ENCODE results near the gene ARG1. TPM values are rescaled to one million over a fixed set of nuclear protein-coding genes. Genes with fewer than 3 reads are reported as not detected.

ARG1 gene
- total RNA-seq, 1 experiment from 2014 or later = not detected

- no TSS peak for BruUV-seq (replicated peaks)
- Histone ChIP-seq H3K79me2 (ENCODE audit: low read depth) (no peaks in the 10 kb centered on the region), H3K4me1 (replicated peaks; ENCODE audit: insufficient read depth) (no peaks in the 10 kb centered on the region), H3K9me2 (ENCODE audit: insufficient read depth) (no peaks in the 10 kb centered on the region), H3K27me3 (ENCODE audit: insufficient read depth, low read depth) (no peaks in the 10 kb centered on the region), H3K27ac (no peak overlapping the region), H2AFZ (no peak overlapping the region), H3K9me3 (ENCODE audit: insufficient read depth, low read depth) (no peaks in the 10 kb centered on the region), H3K4me2 (no peak overlapping the region), H4K20me1 (ENCODE audit: insufficient read depth) (no peaks in the 10 kb centered on the region), H3K36me3 (ENCODE audit: low read depth) (peaks cover 26% of the 10 kb centered on the region), H3K4me3 (no peak overlapping the region), H3F3A (ENCODE audit: insufficient read depth, low read depth) (no peaks in the 10 kb centered on the region)
- POLR2A ChIA-PET (ENCODE audit: unreplicated experiment) = no interaction called here
- intact Hi-C loops (cut with micrococcal nuclease; ENCODE audit: unreplicated experiment) = no loop called here
- TF ChIP-seq CTCF (conservative IDR thresholded peaks at IDR 0.05) (no peak), EZH2 (IDR thresholded peaks at IDR 0.05; ENCODE audit: low read depth) (no peak)
- CTCF ChIA-PET = no interaction called here
- no peak for DNase-seq
Observed at GRCh38 chr6:131581523-131581922, 8.5 kb downstream of the ARG1 start.

GRCh38 chr6:131586543-131586942, 13.5 kb downstream of the ARG1 start:
- H3K79me2 ChIP-seq (ENCODE audit: low read depth) = no peaks in the 10 kb centered on the region
- H3K4me2 ChIP-seq = no peak overlapping the region
- H3K4me3 ChIP-seq = no peak overlapping the region
- intact Hi-C loops (cut with micrococcal nuclease; ENCODE audit: unreplicated experiment) = no loop called here
- no peak for DNase-seq
- H3K9me3 ChIP-seq (ENCODE audit: insufficient read depth, low read depth) = no peaks in the 10 kb centered on the region
- no peak overlapping the region for H3K27ac ChIP-seq
- no peaks in the 10 kb centered on the region for H3K4me1 ChIP-seq (replicated peaks; ENCODE audit: insufficient read depth)
- peaks cover 63% of the 10 kb centered on the region for H3K36me3 ChIP-seq (ENCODE audit: low read depth)
- no peaks in the 10 kb centered on the region for H3F3A ChIP-seq (ENCODE audit: insufficient read depth, low read depth)
- ChIA-PET POLR2A (ENCODE audit: unreplicated experiment) (interaction anchor here (0.5 kb wide), 1 partner anchor 11 kb away, joined by 13 read pairs; no protein-coding TSS in a partner anchor), CTCF (no interaction called here)
- TF ChIP-seq EZH2 (IDR thresholded peaks at IDR 0.05; ENCODE audit: low read depth) (no peak), CTCF (conservative IDR thresholded peaks at IDR 0.05) (no peak)
- H3K27me3 ChIP-seq (ENCODE audit: insufficient read depth, low read depth) = no peaks in the 10 kb centered on the region
- no TSS peak for BruUV-seq (replicated peaks)
- no peaks in the 10 kb centered on the region for H4K20me1 ChIP-seq (ENCODE audit: insufficient read depth)
- H2AFZ ChIP-seq = no peak overlapping the region
- H3K9me2 ChIP-seq (ENCODE audit: insufficient read depth) = no peaks in the 10 kb centered on the region

- Histone ChIP-seq H2AFZ (no peak overlapping the region), H3F3A (ENCODE audit: insufficient read depth, low read depth) (no peaks in the 10 kb centered on the region), H3K9me2 (ENCODE audit: insufficient read depth) (no peaks in the 10 kb centered on the region), H3K36me3 (ENCODE audit: low read depth) (peaks cover 68% of the 10 kb centered on the region), H4K20me1 (ENCODE audit: insufficient read depth) (no peaks in the 10 kb centered on the region), H3K27ac (no peak overlapping the region), H3K79me2 (ENCODE audit: low read depth) (no peaks in the 10 kb centered on the region), H3K27me3 (ENCODE audit: insufficient read depth, low read depth) (no peaks in the 10 kb centered on the region), H3K4me3 (no peak overlapping the region), H3K9me3 (ENCODE audit: insufficient read depth, low read depth) (no peaks in the 10 kb centered on the region), H3K4me2 (no peak overlapping the region), H3K4me1 (replicated peaks; ENCODE audit: insufficient read depth) (no peaks in the 10 kb centered on the region)
- no TSS peak for BruUV-seq (replicated peaks)
- intact Hi-C loops (cut with micrococcal nuclease; ENCODE audit: unreplicated experiment) = no loop called here
- DNase-seq = no peak
- CTCF ChIA-PET = no interaction called here
- POLR2A ChIA-PET (ENCODE audit: unreplicated experiment) = no interaction called here
- TF ChIP-seq CTCF (conservative IDR thresholded peaks at IDR 0.05) = no peak
- no peak for TF ChIP-seq EZH2 (IDR thresholded peaks at IDR 0.05; ENCODE audit: low read depth)
Observed at GRCh38 chr6:131587909-131588308, 14.9 kb downstream of the ARG1 start.
